Posterior vena cava (tissue), 2 donors: ENCODE results near the gene KRT79. TPM values are rescaled to one million over a fixed set of nuclear protein-coding genes. Genes with fewer than 3 reads are reported as not detected.
"Not testable (repeated sequence)": the region's sequence is repeated elsewhere in the genome, so short reads cannot be mapped to it uniquely, and the experiment has no call there.

Experiments used
- DNase-seq: peaks from one replicate; pipeline ENCODE4 v3.0.0-alpha.2; 2020; ENCODE audit warnings: low spot score
- intact Hi-C, 2 donors: fragments of 100-400 bp; cut with DNase I; formaldehyde crosslinking; loops; one replicate each; pipeline versions ENCODE4 v1.14.1 to v1.14.2; 2022 to 2023
- long read RNA-seq, 2 donors: library from polyadenylated mRNA; unstranded; transcript quantifications; one replicate each; pipeline ENCODE4 v2.0.0, GENCODE V29; 2020 to 2021
- total RNA-seq, 2 donors: library from RNA; stranded (reverse); fragmentation: NEBNext Ultra II Directional; extraction: Animal tissue kit (Norgen Biotek cat#: 25700); gene quantifications; one replicate each; pipeline ENCODE4 v1.2.1, GENCODE V29; 2021
- donor health status: DM: yes; HTN: yes; CAD: no.
- donor health status: DM: yes; HTN: yes; CAD: no.

KRT79 gene
- total RNA-seq = not detected
- long read RNA-seq, donor 1 = 0 reads
- long read RNA-seq, donor 2 = 0 reads

GRCh38 chr12:52833922-52834726 lies at the start of gene KRT79:
KRT79 (minus strand) TSS chr12:52834311; CDS start chr12:52834260, 51 bp downstream.
- peak; percentile 77 for DNase-seq
- intact Hi-C loops = no loop called here

- intact Hi-C loops, DNase-seq: not testable (repeated sequence)
These were observed 46.4 kb upstream of the KRT79 start for GRCh38 chr12:52880499-52880898.

- DNase-seq = peak; percentile 92
These were observed 45.6 kb upstream of the KRT79 start for GRCh38 chr12:52879394-52880351.

GRCh38 chr12:52878507-52879393 lies 44.6 kb upstream of the KRT79 start:
- intact Hi-C loops = loop anchor here in 1 of 2 donors (5.0 kb wide), 2 partner anchors 296 to 726 kb away; no protein-coding TSS in a partner anchor
- no peak for DNase-seq

More at GRCh38 chr12:52879394-52880351, 45.6 kb upstream of the KRT79 start:
- intact Hi-C loops = loop anchor here in 1 of 2 donors (5.0 kb wide), 2 partner anchors 297 to 727 kb away; no protein-coding TSS in a partner anchor

GRCh38 chr12:52877242-52877641 lies 43.1 kb upstream of the KRT79 start:
- intact Hi-C loops = loop anchor here in 1 of 2 donors (5.0 kb wide), 2 partner anchors 295 to 725 kb away; no protein-coding TSS in a partner anchor

DNA sequence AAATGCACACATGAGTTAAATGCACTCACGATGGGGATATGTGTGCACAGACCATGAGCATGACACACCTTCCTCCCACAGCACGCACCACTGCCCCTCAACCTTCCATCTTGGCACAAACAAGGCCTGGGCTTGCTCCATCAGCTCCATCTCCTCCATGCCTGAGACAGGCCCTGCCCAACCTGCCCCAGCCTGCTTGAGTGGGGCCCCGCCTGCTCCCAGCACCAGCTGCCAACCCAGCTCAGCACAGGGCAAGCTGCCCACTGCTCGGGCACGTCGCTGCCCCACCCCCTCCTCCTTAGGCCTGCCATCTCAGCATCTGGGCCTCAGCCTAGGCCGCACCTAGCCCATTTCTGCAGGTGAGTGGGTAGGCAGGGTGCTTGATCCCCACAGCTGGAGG lies 42.3 kb upstream of the KRT79 start:
- no peak for DNase-seq

More at GRCh38 chr12:52877242-52877641, 43.1 kb upstream of the KRT79 start:
- DNase-seq = no peak

GRCh38 chr12:52874573-52875435 lies 40.7 kb upstream of the KRT79 start:
- no peak for DNase-seq
- intact Hi-C loops = loop anchor here in 1 of 2 donors (5.0 kb wide), 2 partner anchors 293 to 723 kb away; no protein-coding TSS in a partner anchor

More for the DNA sequence above, 42.3 kb upstream of the KRT79 start:
- intact Hi-C loops = loop anchor here in 1 of 2 donors (5.0 kb wide), 2 partner anchors 294 to 724 kb away; no protein-coding TSS in a partner anchor

GRCh38 chr12:52873832-52874572 lies 39.9 kb upstream of the KRT79 start:
- intact Hi-C loops = no loop called here
- peak; percentile 96 for DNase-seq

- DNase-seq = no peak
- intact Hi-C loops = no loop called here
These were observed 39.4 kb upstream of the KRT79 start for GRCh38 chr12:52873513-52873831.

DNA sequence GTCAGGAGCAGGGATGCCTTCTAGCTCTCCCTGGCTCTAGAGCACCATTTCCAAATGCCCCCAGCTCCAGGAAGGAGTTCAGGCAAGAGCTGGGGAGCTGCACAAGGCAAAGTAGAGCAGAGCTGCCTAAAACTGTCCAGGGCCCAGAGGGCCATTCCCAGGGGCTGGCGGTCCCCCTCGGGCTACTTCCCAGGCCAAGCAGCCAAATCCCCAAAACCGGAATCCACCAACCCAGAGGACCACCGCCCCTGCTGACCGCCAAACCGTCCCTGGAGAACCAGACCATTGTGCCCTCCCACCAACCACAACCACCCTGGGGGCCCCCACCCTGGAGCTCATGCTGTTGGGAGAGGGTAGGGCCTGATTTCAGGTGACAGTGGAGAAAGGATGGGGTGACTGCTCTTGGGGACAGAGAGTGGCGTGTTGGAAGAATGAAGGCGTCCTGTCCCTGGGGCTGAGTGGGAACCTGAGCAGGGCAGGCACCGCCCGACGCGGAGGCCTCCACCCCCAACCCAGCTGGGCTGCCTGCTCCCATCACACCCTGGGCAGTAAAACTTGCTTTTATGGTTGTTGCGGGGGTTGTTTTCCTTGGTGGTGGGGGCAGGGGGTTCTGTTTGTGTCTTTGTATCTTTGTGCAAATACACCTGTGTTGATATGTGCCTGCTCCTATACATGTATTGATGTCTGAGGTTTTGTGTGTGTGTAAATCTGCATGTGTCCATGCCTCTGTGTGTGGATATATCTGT lies 38.7 kb upstream of the KRT79 start:
- no peak for DNase-seq
- intact Hi-C loops = loop anchor here in 1 of 2 donors (1.0 kb wide), 1 partner anchor 720 kb away; no protein-coding TSS in a partner anchor

DNA sequence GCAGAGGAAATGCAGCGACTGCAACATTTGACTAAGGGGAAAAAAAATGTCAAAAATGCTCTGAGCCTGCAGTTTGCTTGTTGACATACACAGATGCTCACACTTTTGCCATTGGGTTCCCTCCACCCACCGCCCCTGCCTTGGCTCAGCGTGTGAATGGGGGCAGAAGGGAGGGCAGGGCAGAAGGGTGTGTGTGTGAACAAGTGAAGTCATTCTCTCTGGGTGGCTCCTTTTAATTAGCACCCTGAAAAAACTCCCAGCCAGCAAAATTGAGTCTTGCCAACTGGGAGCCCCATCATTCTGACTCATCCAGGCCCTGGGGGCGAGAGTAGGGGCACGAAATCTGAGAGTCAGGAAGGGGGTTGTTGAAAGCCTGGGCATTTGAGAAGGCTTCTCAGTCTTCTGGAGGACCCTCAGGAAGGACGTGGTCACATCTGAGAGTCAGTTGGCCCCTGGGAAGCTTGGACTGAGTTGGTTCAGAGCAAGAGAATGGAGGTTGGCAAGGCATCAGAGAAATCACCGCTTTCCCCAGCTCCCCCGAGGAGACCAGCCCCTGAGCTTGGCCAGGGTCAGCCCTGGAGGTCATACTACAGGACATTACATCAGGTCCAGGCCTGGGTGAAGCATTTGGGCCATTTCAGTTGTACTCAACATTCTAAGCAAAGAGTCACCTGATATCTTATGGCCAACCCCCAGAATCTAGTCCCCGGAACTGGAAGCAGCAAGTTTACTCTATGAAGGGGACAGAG lies 37.4 kb upstream of the KRT79 start:
- no peak for DNase-seq
- intact Hi-C loops = loop anchor here in 1 of 2 donors (1.0 to 2.0 kb wide), 2 partner anchors 289 to 718 kb away; no protein-coding TSS in a partner anchor

DNA sequence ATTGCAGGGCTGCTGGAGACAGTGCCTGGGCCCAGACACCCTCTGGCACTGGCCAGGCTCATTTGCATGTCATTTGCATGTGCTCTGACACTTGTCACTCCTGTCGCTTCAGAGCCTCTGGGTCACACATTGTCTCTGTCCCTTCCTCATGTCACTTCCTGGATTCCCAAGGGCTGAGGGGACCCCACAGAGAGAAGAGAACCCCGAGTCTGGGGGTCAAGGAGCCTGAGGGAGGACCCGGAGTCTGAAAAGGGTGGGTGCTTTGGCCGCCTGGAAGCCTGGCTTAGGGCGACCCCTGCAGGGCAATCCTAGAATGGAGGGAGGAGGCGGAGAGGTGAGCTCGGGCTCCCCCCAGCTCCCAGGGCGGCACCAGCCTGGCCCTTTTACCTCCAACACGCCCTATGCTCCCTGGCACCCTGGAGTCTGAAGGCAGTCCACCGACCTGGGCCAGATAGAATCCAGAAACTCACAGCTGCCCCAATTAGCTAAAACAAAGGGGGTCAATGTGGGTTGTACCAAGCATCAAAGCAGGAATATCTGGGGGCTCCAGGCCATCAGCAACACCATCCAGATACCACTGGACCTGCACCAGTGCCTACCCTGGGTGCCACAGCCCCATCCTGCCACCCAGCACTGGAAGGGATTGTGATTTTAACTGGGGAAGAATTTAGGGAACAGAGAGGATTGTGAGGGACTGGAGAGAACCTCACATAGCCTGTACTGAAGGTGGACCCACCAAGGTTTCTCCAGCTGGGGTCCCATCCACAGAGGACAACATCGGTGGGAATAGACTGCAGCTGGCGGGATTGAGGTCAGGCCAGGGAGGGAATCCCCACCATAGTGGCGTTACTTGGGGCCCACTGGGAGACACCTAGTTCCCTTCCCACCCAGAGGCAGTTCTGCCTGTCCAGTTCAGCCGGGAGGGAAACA lies 36.5 kb upstream of the KRT79 start:
- intact Hi-C loops = loop anchor here in 1 of 2 donors (2.0 kb wide), 1 partner anchor 288 kb away; no protein-coding TSS in a partner anchor

GRCh38 chr12:52867642-52868041 lies 33.5 kb upstream of the KRT79 start:
- DNase-seq = peak; percentile 92
- intact Hi-C loops = no loop called here

More for the DNA sequence above, 36.5 kb upstream of the KRT79 start:
- DNase-seq = peak; percentile 87

DNA sequence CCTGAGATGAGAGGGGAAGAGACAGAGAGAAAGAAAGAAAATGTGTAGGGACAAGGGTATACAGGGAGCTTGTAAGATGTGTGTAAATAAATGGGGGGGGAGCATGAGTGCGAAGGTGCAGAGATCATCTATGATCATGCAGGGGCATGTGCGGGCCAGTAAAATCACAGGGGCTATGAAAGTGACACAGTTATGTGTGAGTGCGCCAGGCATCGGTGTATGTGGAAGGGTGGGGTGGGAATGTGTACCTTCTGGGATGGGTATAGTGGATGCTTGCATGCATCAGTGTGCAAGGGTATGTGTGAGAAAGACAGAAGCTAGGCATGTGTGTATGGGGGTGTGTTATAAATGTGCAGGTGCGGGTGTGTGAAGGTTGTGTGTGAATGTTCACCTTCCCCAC lies 33.0 kb upstream of the KRT79 start:
- intact Hi-C loops = no loop called here
- DNase-seq = no peak
